ENCODE data around the gene SLFN12L. TPM values are rescaled to one million over a fixed set of nuclear protein-coding genes. Genes with fewer than 3 reads are reported as not detected.

The SLFN12L gene
- total RNA-seq, 1 experiment from 2014 or later = 2.7 TPM

GRCh38 chr17:35543856-35544255, 6.4 kb upstream of the SLFN12L start:
- H3K27ac ChIP-seq (ENCODE audit: low read depth, low read length, poor library complexity, severe bottlenecking) = no peak overlapping the region
- H3K36me3 ChIP-seq (ENCODE audit: insufficient read depth, low read length, poor library complexity, severe bottlenecking) = no peaks in the 10 kb centered on the region
- no peaks in the 10 kb centered on the region for H3K27me3 ChIP-seq (replicated peaks; ENCODE audit: insufficient read depth, low read depth, low read length, poor library complexity)
- no peaks in the 10 kb centered on the region for H3K4me1 ChIP-seq (ENCODE audit: insufficient read depth, low read length, poor library complexity, severe bottlenecking)
- H3K4me3 ChIP-seq (ENCODE audit: low read depth, low read length, poor library complexity, severe bottlenecking) = no peak overlapping the region
- intact Hi-C loops (cut with micrococcal nuclease; ENCODE audit: unreplicated experiment) = loop anchor here (5.0 kb wide), 1 partner anchor 203 kb away; no protein-coding TSS in a partner anchor
- CTCF ChIA-PET = no interaction called here
- no peaks in the 10 kb centered on the region for H3K9me3 ChIP-seq (ENCODE audit: low read depth, low read length, poor library complexity, severe bottlenecking)
- POLR2A ChIA-PET (ENCODE audit: low non-redundant PET) = no interaction called here
- no TSS peak for BruUV-seq (replicated peaks)
- TF ChIP-seq EZH2 (IDR thresholded peaks at IDR 0.05; ENCODE audit: borderline replicate concordance, low read depth, low read length, poor library complexity, severe bottlenecking) = no peak
- TF ChIP-seq CTCF (conservative IDR thresholded peaks at IDR 0.05; ENCODE audit: low read depth, low read length) = no peak
- peak; percentile 43 for DNase-seq (ENCODE audit: low spot score)

GRCh38 chr17:35542990-35543389, 5.5 kb upstream of the SLFN12L start:
- POLR2A ChIA-PET (ENCODE audit: low non-redundant PET) = no interaction called here
- H3K27ac ChIP-seq (ENCODE audit: low read depth, low read length, poor library complexity, severe bottlenecking) = no peak overlapping the region
- intact Hi-C loops (cut with micrococcal nuclease; ENCODE audit: unreplicated experiment) = loop anchor here (5.0 kb wide), 1 partner anchor 204 kb away; no protein-coding TSS in a partner anchor

GRCh38 chr17:35541434-35541833, 4.0 kb upstream of the SLFN12L start:
- intact Hi-C loops (cut with micrococcal nuclease; ENCODE audit: unreplicated experiment) = loop anchor here (2.0 to 5.0 kb wide), 2 partner anchors 206 to 229 kb away; no protein-coding TSS in a partner anchor
- H3K27me3 ChIP-seq (replicated peaks; ENCODE audit: insufficient read depth, low read depth, low read length, poor library complexity) = no peaks in the 10 kb centered on the region
- H3K36me3 ChIP-seq (ENCODE audit: insufficient read depth, low read length, poor library complexity, severe bottlenecking) = no peaks in the 10 kb centered on the region
- H3K9me3 ChIP-seq (ENCODE audit: low read depth, low read length, poor library complexity, severe bottlenecking) = no peaks in the 10 kb centered on the region
- ChIA-PET CTCF (no interaction called here), POLR2A (ENCODE audit: low non-redundant PET) (no interaction called here)
- peak overlapping the region; percentile 50 for H3K27ac ChIP-seq (ENCODE audit: low read depth, low read length, poor library complexity, severe bottlenecking)
- no peak for TF ChIP-seq CTCF (conservative IDR thresholded peaks at IDR 0.05; ENCODE audit: low read depth, low read length)
- TF ChIP-seq EZH2 (IDR thresholded peaks at IDR 0.05; ENCODE audit: borderline replicate concordance, low read depth, low read length, poor library complexity, severe bottlenecking) = no peak
- no peak for DNase-seq (ENCODE audit: low spot score)
- BruUV-seq (replicated peaks) = TSS peak; percentile 59
- peaks cover 9% of the 10 kb centered on the region for H3K4me1 ChIP-seq (ENCODE audit: insufficient read depth, low read length, poor library complexity, severe bottlenecking)
- peak overlapping the region; percentile 30 for H3K4me3 ChIP-seq (ENCODE audit: low read depth, low read length, poor library complexity, severe bottlenecking)

More at GRCh38 chr17:35542990-35543389, 5.5 kb upstream of the SLFN12L start:
- CTCF ChIA-PET = no interaction called here
- no peaks in the 10 kb centered on the region for H3K36me3 ChIP-seq (ENCODE audit: insufficient read depth, low read length, poor library complexity, severe bottlenecking)
- TSS peak; percentile 13 for BruUV-seq (replicated peaks)
- no peak overlapping the region for H3K4me3 ChIP-seq (ENCODE audit: low read depth, low read length, poor library complexity, severe bottlenecking)
- H3K27me3 ChIP-seq (replicated peaks; ENCODE audit: insufficient read depth, low read depth, low read length, poor library complexity) = no peaks in the 10 kb centered on the region
- H3K4me1 ChIP-seq (ENCODE audit: insufficient read depth, low read length, poor library complexity, severe bottlenecking) = peaks cover 6% of the 10 kb centered on the region
- no peaks in the 10 kb centered on the region for H3K9me3 ChIP-seq (ENCODE audit: low read depth, low read length, poor library complexity, severe bottlenecking)
- DNase-seq (ENCODE audit: low spot score) = no peak
- no peak for TF ChIP-seq EZH2 (IDR thresholded peaks at IDR 0.05; ENCODE audit: borderline replicate concordance, low read depth, low read length, poor library complexity, severe bottlenecking)
- no peak for TF ChIP-seq CTCF (conservative IDR thresholded peaks at IDR 0.05; ENCODE audit: low read depth, low read length)
